ENCODE results near the gene MCUB. TPM values are rescaled to one million over a fixed set of nuclear protein-coding genes. Genes with fewer than 3 reads are reported as not detected.

The MCUB gene
- total RNA-seq, 2 donors from 2014 or later: 1.00 to 5.2 TPM

- TF ChIP-seq CTCF (conservative IDR thresholded peaks at IDR 0.05): no peak
- H3K27me3 ChIP-seq (ENCODE audit: control insufficient read depth, insufficient read depth, low read length, poor library complexity, severe bottlenecking): no peaks in the 10 kb centered on the region
- Mint-ChIP-seq H3K4me1 (no peaks in the 10 kb centered on the region), H3K4me3 (no peak overlapping the region), H3K36me3 (ENCODE audit: low read depth) (no peaks in the 10 kb centered on the region), H3K27ac (no peak overlapping the region), H3K9me3 (no peaks in the 10 kb centered on the region), H3K27me3 (ENCODE audit: insufficient read depth) (no peaks in the 10 kb centered on the region)
- DNase-seq: no peak
- H3K9ac ChIP-seq (ENCODE audit: extremely low read depth, low read length, poor library complexity, severe bottlenecking): no peak overlapping the region
- H3K36me3 ChIP-seq (ENCODE audit: control insufficient read depth, insufficient read depth, low read length): no peaks in the 10 kb centered on the region
- H3K4me1 ChIP-seq (ENCODE audit: control insufficient read depth, insufficient read depth, low read length): no peaks in the 10 kb centered on the region
- H3K9me3 ChIP-seq (ENCODE audit: control insufficient read depth, low read length): peaks cover 10% of the 10 kb centered on the region
- no peak overlapping the region for H3K4me3 ChIP-seq (ENCODE audit: low read length)
- H3K27ac ChIP-seq (ENCODE audit: low read depth, low read length): no peak overlapping the region
Observed at GRCh38 chr4:109671350-109671749, 111.3 kb downstream of the MCUB start.

GRCh38 chr4:109672169-109672930 is 112.3 kb downstream of the MCUB start:
- H3K36me3 Mint-ChIP-seq (ENCODE audit: low read depth): peaks cover 5% of the 10 kb centered on the region
- Histone ChIP-seq H3K27me3 (ENCODE audit: control insufficient read depth, insufficient read depth, low read length, poor library complexity, severe bottlenecking) (no peaks in the 10 kb centered on the region), H3K4me3 (ENCODE audit: low read length) (no peak overlapping the region), H3K9me3 (ENCODE audit: control insufficient read depth, low read length) (peaks cover 20% of the 10 kb centered on the region), H3K4me1 (ENCODE audit: control insufficient read depth, insufficient read depth, low read length) (no peaks in the 10 kb centered on the region), H3K9ac (ENCODE audit: extremely low read depth, low read length, poor library complexity, severe bottlenecking) (no peak overlapping the region), H3K36me3 (ENCODE audit: control insufficient read depth, insufficient read depth, low read length) (no peaks in the 10 kb centered on the region), H3K27ac (ENCODE audit: low read depth, low read length) (no peak overlapping the region)
- H3K27me3 Mint-ChIP-seq (ENCODE audit: insufficient read depth): no peaks in the 10 kb centered on the region
- TF ChIP-seq CTCF (conservative IDR thresholded peaks at IDR 0.05): no peak
- H3K4me3 Mint-ChIP-seq: no peak overlapping the region
- DNase-seq: no peak
- no peaks in the 10 kb centered on the region for H3K4me1 Mint-ChIP-seq
- peaks cover 8% of the 10 kb centered on the region for H3K9me3 Mint-ChIP-seq
- no peak overlapping the region for H3K27ac Mint-ChIP-seq

GRCh38 chr4:109673303-109673702 is 113.3 kb downstream of the MCUB start:
- Mint-ChIP-seq H3K4me1 (no peaks in the 10 kb centered on the region), H3K27ac (no peak overlapping the region), H3K4me3 (no peak overlapping the region), H3K9me3 (peaks cover 14% of the 10 kb centered on the region), H3K36me3 (ENCODE audit: low read depth) (peaks cover 7% of the 10 kb centered on the region), H3K27me3 (ENCODE audit: insufficient read depth) (no peaks in the 10 kb centered on the region)
- Histone ChIP-seq H3K9ac (ENCODE audit: extremely low read depth, low read length, poor library complexity, severe bottlenecking) (no peak overlapping the region), H3K4me1 (ENCODE audit: control insufficient read depth, insufficient read depth, low read length) (no peaks in the 10 kb centered on the region), H3K27me3 (ENCODE audit: control insufficient read depth, insufficient read depth, low read length, poor library complexity, severe bottlenecking) (no peaks in the 10 kb centered on the region), H3K4me3 (ENCODE audit: low read length) (no peak overlapping the region), H3K27ac (ENCODE audit: low read depth, low read length) (no peak overlapping the region), H3K9me3 (ENCODE audit: control insufficient read depth, low read length) (peaks cover 22% of the 10 kb centered on the region), H3K36me3 (ENCODE audit: control insufficient read depth, insufficient read depth, low read length) (no peaks in the 10 kb centered on the region)
- WGBS, 2 experiments (ENCODE audit: insufficient coverage in 1 of 2, insufficient read length in 1 of 2): 95% methylated on average over 1 of the region's 1 CpG; no CpG with 5 or more reads in 1 of the 2 experiments
- no peak for TF ChIP-seq CTCF (conservative IDR thresholded peaks at IDR 0.05)
- no peak for DNase-seq

All from endodermal cell (in vitro differentiated cells).